Measurements from ENCODE around the gene NLRP10.

Gene NLRP10

DNA sequence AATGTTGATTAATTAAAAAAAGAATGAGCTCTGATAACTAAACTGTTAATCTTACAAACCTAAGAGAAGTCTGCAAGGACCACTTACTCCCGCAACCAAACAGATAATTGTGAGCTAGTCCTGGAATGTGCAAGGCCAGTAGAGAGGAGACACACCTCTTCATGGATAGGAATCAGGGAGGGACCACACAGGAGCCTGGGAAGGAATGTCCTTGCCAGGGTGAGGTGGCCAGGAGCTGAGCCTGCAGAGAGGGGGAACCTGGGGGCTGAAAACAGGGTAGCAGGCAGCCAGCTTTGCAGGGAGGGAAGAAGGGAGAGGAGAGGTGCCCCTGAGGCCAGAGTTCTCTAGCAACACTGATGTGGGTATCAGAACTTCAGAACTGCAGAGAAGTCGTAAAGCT, 9.4 kb upstream of the NLRP10 start:
- no peak for DNase-seq (ENCODE audit: extremely low read depth, low read depth)
- TF ChIP-seq, protein P1, sequence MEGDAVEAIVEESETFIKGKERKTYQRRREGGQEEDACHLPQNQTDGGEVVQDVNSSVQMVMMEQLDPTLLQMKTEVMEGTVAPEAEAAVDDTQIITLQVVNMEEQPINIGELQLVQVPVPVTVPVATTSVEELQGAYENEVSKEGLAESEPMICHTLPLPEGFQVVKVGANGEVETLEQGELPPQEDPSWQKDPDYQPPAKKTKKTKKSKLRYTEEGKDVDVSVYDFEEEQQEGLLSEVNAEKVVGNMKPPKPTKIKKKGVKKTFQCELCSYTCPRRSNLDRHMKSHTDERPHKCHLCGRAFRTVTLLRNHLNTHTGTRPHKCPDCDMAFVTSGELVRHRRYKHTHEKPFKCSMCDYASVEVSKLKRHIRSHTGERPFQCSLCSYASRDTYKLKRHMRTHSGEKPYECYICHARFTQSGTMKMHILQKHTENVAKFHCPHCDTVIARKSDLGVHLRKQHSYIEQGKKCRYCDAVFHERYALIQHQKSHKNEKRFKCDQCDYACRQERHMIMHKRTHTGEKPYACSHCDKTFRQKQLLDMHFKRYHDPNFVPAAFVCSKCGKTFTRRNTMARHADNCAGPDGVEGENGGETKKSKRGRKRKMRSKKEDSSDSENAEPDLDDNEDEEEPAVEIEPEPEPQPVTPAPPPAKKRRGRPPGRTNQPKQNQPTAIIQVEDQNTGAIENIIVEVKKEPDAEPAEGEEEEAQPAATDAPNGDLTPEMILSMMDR (IDR thresholded peaks at IDR 0.05; ENCODE audit: low read depth, low read length) = no peak

- TF ChIP-seq, protein P1 (IDR thresholded peaks at IDR 0.05; ENCODE audit: low read depth, low read length) = no peak
Observed at GRCh38 chr11:7973011-7973410, 7.8 kb upstream of the NLRP10 start.

GRCh38 chr11:7971846-7972245, 6.6 kb upstream of the NLRP10 start:
- DNase-seq (ENCODE audit: extremely low read depth, low read depth) = no peak
- TF ChIP-seq, protein P1 (IDR thresholded peaks at IDR 0.05; ENCODE audit: low read depth, low read length) = no peak

More at GRCh38 chr11:7973011-7973410, 7.8 kb upstream of the NLRP10 start:
- no peak for DNase-seq (ENCODE audit: extremely low read depth, low read depth)

DNA sequence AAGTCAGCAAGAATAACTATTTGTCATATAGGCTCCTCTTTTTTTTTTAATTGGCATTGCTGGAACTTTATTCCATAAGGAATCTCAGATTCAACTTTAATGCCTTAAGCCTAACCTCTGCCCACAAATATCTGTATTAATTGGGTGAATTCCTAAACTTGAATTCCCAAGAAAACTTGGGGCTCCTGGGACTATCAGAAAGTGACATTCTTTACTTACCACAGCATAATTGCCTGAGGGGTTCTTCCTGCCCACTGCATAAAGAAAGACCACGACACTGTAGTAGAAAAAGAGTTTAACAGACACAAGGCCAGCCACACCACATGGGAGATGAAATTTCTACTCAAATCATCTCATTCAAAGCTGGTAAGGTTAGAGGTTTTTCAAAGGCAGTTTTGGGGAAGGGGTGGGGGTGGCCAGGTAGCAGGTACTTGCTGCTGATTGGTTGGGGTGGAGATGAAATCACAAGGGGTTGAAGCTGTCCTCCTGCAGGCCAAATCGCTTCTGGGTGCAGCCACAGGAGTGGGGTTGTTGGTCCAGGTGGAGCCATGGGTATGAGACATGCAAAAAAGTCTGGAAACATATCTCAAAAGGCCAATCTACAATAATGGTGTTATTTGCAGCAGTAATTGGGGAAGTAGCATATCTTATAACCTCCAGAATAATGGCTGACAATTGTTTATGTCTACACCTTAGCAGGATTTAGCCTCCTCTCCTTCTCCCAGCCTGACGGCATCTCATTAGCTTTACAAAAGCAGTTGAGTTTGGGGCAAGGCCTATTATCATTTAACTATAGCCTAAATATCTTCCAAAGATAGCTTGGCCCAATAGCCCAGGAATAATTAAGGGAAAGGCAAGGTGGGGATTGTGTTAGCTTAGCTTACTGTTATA, 4.8 kb upstream of the NLRP10 start:
- DNase-seq (ENCODE audit: extremely low read depth, low read depth) = no peak

GRCh38 chr11:7968686-7969085, 3.4 kb upstream of the NLRP10 start:
- no peak for DNase-seq (ENCODE audit: extremely low read depth, low read depth)
- TF ChIP-seq, protein P1 (IDR thresholded peaks at IDR 0.05; ENCODE audit: low read depth, low read length) = no peak

More for the DNA sequence above, 4.8 kb upstream of the NLRP10 start:
- TF ChIP-seq, protein P1 (IDR thresholded peaks at IDR 0.05; ENCODE audit: low read depth, low read length) = no peak

DNA sequence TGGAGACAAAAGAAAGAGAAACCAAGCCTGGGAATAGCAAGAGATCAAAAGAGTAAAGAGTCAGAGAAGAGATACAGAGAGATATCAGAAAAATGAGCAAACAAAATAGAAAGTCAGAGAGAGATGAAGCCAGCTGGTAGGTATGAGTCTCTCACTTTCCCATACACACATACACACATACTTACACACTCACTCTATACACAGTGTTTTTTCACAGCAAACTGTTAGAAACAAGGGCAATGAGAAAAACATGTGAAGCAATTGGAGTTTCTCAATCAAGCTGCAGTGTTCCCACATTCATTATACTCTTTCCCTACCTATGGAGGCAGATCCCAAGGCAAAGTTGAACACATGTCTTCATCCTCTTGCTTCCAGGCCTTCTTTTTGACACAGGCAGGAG, 2.6 kb upstream of the NLRP10 start:
- DNase-seq (ENCODE audit: extremely low read depth, low read depth) = no peak
- TF ChIP-seq, protein P1 (IDR thresholded peaks at IDR 0.05; ENCODE audit: low read depth, low read length) = no peak

DNA sequence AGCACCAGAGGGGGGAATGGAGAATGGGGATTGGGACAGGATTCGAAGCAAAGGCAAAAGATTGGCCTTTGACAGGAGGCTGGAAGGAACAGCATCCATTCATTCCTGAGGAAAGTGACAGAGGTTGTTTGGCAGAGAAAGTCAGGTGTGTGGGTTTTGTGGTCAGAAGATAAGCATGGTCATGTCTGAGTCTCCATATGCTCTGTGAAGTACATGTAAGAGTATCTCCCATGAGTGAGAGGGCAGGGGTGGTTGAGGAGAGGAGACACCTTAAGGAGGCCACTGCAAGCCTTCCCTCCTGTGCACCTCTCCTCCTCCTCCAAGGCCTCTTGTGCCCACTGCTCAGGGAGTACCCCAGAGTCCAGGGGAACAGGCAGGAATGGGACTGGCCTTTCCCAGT, 1.9 kb upstream of the NLRP10 start:
- TF ChIP-seq, protein P1 (IDR thresholded peaks at IDR 0.05; ENCODE audit: low read depth, low read length) = no peak
- no peak for DNase-seq (ENCODE audit: extremely low read depth, low read depth)

Measured in AG09319 (cell line).